Heart right ventricle (tissue), 16 donors: ENCODE data around the gene RPS6KB1. TPM values are rescaled to one million over a fixed set of nuclear protein-coding genes. Genes with fewer than 3 reads are reported as not detected.
"Not testable (repeated sequence)": the region's sequence is repeated elsewhere in the genome, so short reads cannot be mapped to it uniquely, and the experiment has no call there.

Source experiments
- ATAC-seq, 8 donors: fragments of 200-7000 bp; cut with Tn5 transposase; one replicate each; pipeline ENCODE4 v1.9.1; 2020; ENCODE audit warnings: mild to moderate bottlenecking in 8 of 8, moderate library complexity in 8 of 8, moderate number of reproducible peaks in 1 of 8
- DNase-seq, 2 donors: peaks; one replicate each; pipeline ENCODE4 v3.0.0-alpha.2; 2020
- H3K27ac ChIP-seq, 10 donors: fragments of 200-600 bp; sonication (generic) in 2 of 10; one replicate each; pipeline versions ENCODE4 v1.5.0 to v1.8.0; 2020 to 2022; ENCODE audit warnings: mild to moderate bottlenecking in 3 of 10
- H3K27me3 ChIP-seq, 7 donors: fragments of 200-600 bp; one replicate each; pipeline ENCODE4 v1.8.0; 2021 to 2022; ENCODE audit warnings: mild to moderate bottlenecking in 2 of 7
- H3K36me3 ChIP-seq, 9 donors: fragments of 200-600 bp; sonication (generic) in 1 of 9; one replicate each; pipeline versions ENCODE4 v1.5.0 to v1.8.0; 2020 to 2022; ENCODE audit warnings: mild to moderate bottlenecking in 2 of 9
- H3K4me1 ChIP-seq, 9 donors: fragments of 200-600 bp; sonication (generic) in 1 of 9; one replicate each; pipeline versions ENCODE4 v1.5.0 to v1.8.0; 2020 to 2022; ENCODE audit warnings: mild to moderate bottlenecking in 4 of 9
- H3K4me3 ChIP-seq, 10 donors: fragments of 200-600 bp; sonication (generic) in 2 of 10; one replicate each; pipeline versions ENCODE4 v1.5.0 to v1.8.0; 2020 to 2022; ENCODE audit warnings: mild to moderate bottlenecking in 7 of 10, moderate library complexity in 2 of 10
- H3K9me3 ChIP-seq, 11 donors: fragments of 200-600 bp in 10 of 11; sonication (generic) in 2 of 11; one replicate each; pipeline versions ENCODE4 v1.5.0 to v1.8.0; 2013 to 2022; ENCODE audit warnings: mild to moderate bottlenecking in 2 of 11, control low read depth in 1 of 11, moderate library complexity in 1 of 11
- CTCF ChIP-seq, 9 donors: fragments of 200-600 bp; sonication (generic) in 2 of 9; IDR thresholded peaks; one replicate each; pipeline versions ENCODE4 v1.5.0 to v1.8.0; 2021 to 2022; ENCODE audit warnings: antibody characterized with exemption in 9 of 9, mild to moderate bottlenecking in 5 of 9, moderate library complexity in 1 of 9
- WGBS, 2 donors: extraction: QIAGEN DNeasy Blood & Tissue Kit; methylation state at CpG; one replicate each; pipeline ENCODE4 v1.1.7; 2013; ENCODE audit warnings: inconsistent platforms in 1 of 2; 5-methylcytosine and 5-hydroxymethylcytosine counted together
- intact Hi-C, 10 donors: fragments of 100-400 bp; cut with DNase I; formaldehyde crosslinking; loops; one replicate each; pipeline versions ENCODE4 v1.11.1 to v1.14.2; 2022
- polyA plus RNA-seq, 2 donors: library from polyadenylated mRNA; stranded (reverse); fragments of 200-250 nt; gene quantifications; one replicate each; pipeline ENCODE4 v1.2.3, GENCODE V29; 2013
- total RNA-seq, 10 donors: library from RNA; stranded (reverse); fragmentation: NEBNext Ultra II Directional in 3 of 10; extraction: Animal tissue kit (Norgen Biotek cat#: 25700) in 3 of 10; gene quantifications; one replicate each; pipeline versions ENCODE4 v1.2.1 to v1.2.4, GENCODE V29; 2021 to 2023
- donor health status: Arrhythmogenic right ventricular cardiomyopathy.
- donor health status: ischemic (EF 13 %, LVEDD 7.1; RV severe dilation, severe dysfunction).
- donor health status: healthy with polysubstance abuse.
- donor health status: DM: no; HTN: yes; CAD: no.
- donor health status: DM: no; HTN: no; CAD: no.
- donor health status: ischemic (EF 25% LVEDD 6.9; RV normal size, moderate dysfunction).
- donor health status: ischemic (EF 25% LVEDD 5.7; RV mildly dilated, moderate dysfunction).
- donor health status: healthy.
- donor health status: DM: yes; HTN: yes; CAD: no.
- donor health status: Ischemic cardiomyopathy.
- donor health status: ischemic (EF 35%, LVEDD 5.7; RV mildly dilated, moderate dysfunction).
- donor health status: nonischemic (EF 11% LVEDD 7.7; RV severe dilation, severe dysfunction).
- donor health status: DM: yes; HTN: yes; CAD: no.
- donor health status: PGD.
- donor health status: ischemic (EF 29% LVEDD 5.4; RV normal size, mild dysfunction).
- donor health status: nonischemic (EF 23%, LVEDD 6.1; RV moderate dilation, normal function).

RPS6KB1 gene
- total and polyA plus RNA-seq, 12 donors: 5.1 to 30.4 (median 24.7) TPM

- 69 to 71% methylated on average over 3 of the region's 3 CpGs for WGBS, 2 donors
- ATAC-seq: peak in 6 of 8 donors; percentile 56 to 82 (median 66)
- no peak for DNase-seq
- peaks cover 0 to 7% (median 0%) of the 10 kb centered on the region in 9 donors for H3K4me1 ChIP-seq
- H3K36me3 ChIP-seq: peaks cover 0 to 68% (median 12%) of the 10 kb centered on the region in 9 donors
- TF ChIP-seq CTCF (IDR thresholded peaks at IDR 0.05): no peak
- H3K27ac ChIP-seq: peak overlapping the region in 4 of 10 donors; percentile 16 to 61 (median 34)
- intact Hi-C loops: loop anchor here in 1 of 10 donors (10.0 kb wide), 1 partner anchor 109 kb away; no protein-coding TSS in a partner anchor
- no peaks in the 10 kb centered on the region for H3K9me3 ChIP-seq
- no peak overlapping the region for H3K4me3 ChIP-seq
- H3K27me3 ChIP-seq: no peaks in the 10 kb centered on the region
These were observed 29.3 kb upstream of the RPS6KB1 start for GRCh38 chr17:59863616-59864015.

- peaks cover 0 to 54% (median 5%) of the 10 kb centered on the region in 9 donors for H3K36me3 ChIP-seq
- WGBS, 2 donors: 16 to 17% methylated on average over 1 of the region's 1 CpG
These were observed 23.0 kb upstream of the RPS6KB1 start for GRCh38 chr17:59869941-59870218.

GRCh38 chr17:59870482-59870881 lies 22.4 kb upstream of the RPS6KB1 start:
- no peak overlapping the region for H3K27ac ChIP-seq
- no peaks in the 10 kb centered on the region for H3K9me3 ChIP-seq
- DNase-seq (no peak), ATAC-seq (no peak)
- H3K4me1 ChIP-seq: no peaks in the 10 kb centered on the region
- peaks cover 0 to 59% (median 5%) of the 10 kb centered on the region in 9 donors for H3K36me3 ChIP-seq
- no peak overlapping the region for H3K4me3 ChIP-seq
- intact Hi-C loops: no loop called here
- no peak for TF ChIP-seq CTCF (IDR thresholded peaks at IDR 0.05)
- WGBS, 2 donors: 84 to 87% methylated on average over 8 of the region's 8 CpGs
- no peaks in the 10 kb centered on the region for H3K27me3 ChIP-seq

More at GRCh38 chr17:59869941-59870218, 23.0 kb upstream of the RPS6KB1 start:
- no peak for TF ChIP-seq CTCF (IDR thresholded peaks at IDR 0.05)
- intact Hi-C loops: loop anchor here in 1 of 10 donors (10.0 kb wide), 1 partner anchor 115 kb away; no protein-coding TSS in a partner anchor
- Histone ChIP-seq H3K4me3 (no peak overlapping the region), H3K27ac (no peak overlapping the region), H3K27me3 (no peaks in the 10 kb centered on the region), H3K9me3 (no peaks in the 10 kb centered on the region), H3K4me1 (no peaks in the 10 kb centered on the region)
- no peak for DNase-seq
- no peak for ATAC-seq

GRCh38 chr17:59872351-59872750 lies 20.6 kb upstream of the RPS6KB1 start:
- no peaks in the 10 kb centered on the region for H3K9me3 ChIP-seq
- H3K36me3 ChIP-seq: peaks cover 0 to 69% (median 18%) of the 10 kb centered on the region in 9 donors
- no peaks in the 10 kb centered on the region for H3K27me3 ChIP-seq
- peaks cover 0 to 3% (median 0%) of the 10 kb centered on the region in 9 donors for H3K4me1 ChIP-seq
- no peak for TF ChIP-seq CTCF (IDR thresholded peaks at IDR 0.05)
- H3K4me3 ChIP-seq: no peak overlapping the region
- no peak for ATAC-seq
- no peak overlapping the region for H3K27ac ChIP-seq
- no peak for DNase-seq
- intact Hi-C loops: no loop called here

GRCh38 chr17:59873414-59873813 lies 19.5 kb upstream of the RPS6KB1 start:
- H3K27me3 ChIP-seq, H3K4me1 ChIP-seq, H3K9me3 ChIP-seq, ATAC-seq, intact Hi-C loops, H3K27ac ChIP-seq, H3K4me3 ChIP-seq, DNase-seq: not testable (repeated sequence)
- WGBS, 2 donors: 98% methylated on average over 8 of the region's 8 CpGs
- peaks cover 0 to 80% (median 20%) of the 10 kb centered on the region in 9 donors for H3K36me3 ChIP-seq
